ENCODE results near the gene ALAS2. TPM values are rescaled to one million over a fixed set of nuclear protein-coding genes. Genes with fewer than 3 reads are reported as not detected.

ALAS2 gene, protein sequence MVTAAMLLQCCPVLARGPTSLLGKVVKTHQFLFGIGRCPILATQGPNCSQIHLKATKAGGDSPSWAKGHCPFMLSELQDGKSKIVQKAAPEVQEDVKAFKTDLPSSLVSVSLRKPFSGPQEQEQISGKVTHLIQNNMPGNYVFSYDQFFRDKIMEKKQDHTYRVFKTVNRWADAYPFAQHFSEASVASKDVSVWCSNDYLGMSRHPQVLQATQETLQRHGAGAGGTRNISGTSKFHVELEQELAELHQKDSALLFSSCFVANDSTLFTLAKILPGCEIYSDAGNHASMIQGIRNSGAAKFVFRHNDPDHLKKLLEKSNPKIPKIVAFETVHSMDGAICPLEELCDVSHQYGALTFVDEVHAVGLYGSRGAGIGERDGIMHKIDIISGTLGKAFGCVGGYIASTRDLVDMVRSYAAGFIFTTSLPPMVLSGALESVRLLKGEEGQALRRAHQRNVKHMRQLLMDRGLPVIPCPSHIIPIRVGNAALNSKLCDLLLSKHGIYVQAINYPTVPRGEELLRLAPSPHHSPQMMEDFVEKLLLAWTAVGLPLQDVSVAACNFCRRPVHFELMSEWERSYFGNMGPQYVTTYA
- not detected in 2 replicates for total RNA-seq

DNA sequence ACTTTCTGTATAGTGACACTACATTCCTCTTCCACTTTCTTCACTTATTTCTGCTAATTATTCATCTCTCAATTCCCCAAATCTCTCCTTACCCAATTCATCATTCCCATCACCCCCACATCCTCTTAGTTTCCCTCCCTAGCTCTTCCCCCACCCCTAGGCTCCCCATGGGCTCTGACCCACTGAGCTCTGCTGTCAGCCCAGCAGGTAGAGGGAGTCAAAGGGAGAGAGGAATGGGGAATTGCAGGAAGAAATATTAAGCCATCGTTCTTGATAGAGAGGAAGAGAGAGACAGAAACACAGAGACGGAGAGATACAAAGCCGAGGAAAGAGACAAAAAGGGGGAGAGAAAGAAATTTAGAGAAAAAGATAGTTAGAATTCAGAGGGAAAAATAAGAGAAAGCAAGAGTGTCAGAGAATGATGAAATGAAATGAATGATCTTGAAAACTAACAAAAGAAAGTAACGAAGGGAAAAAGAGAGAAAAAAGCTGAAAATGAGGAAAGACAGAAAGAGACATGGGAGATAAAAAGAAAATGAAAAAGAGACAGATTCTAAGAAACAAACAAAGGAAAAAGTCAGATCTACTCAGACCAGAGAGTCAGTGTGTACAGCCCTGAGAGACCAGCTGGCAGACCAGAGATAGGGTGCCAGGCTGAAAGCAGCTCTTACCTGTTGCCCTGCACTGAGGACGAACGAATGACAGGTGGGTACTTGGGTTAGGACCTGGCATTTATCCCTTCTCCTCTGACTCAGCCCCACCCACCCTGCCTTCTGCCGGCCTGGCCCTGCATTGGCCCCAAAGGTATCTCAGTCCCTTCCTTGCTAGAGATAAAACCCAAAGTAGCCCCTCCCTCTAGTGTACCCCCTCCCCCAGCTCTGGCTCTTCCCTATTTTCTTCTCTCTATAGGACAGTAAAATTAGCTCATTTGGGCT is at the start of gene ALAS2:
Gene ALAS2 (minus strand): TSS at position 707 of the 935 bp plus-strand sequence. CDS start 4,977 bp downstream, outside the sequence.

DNA sequence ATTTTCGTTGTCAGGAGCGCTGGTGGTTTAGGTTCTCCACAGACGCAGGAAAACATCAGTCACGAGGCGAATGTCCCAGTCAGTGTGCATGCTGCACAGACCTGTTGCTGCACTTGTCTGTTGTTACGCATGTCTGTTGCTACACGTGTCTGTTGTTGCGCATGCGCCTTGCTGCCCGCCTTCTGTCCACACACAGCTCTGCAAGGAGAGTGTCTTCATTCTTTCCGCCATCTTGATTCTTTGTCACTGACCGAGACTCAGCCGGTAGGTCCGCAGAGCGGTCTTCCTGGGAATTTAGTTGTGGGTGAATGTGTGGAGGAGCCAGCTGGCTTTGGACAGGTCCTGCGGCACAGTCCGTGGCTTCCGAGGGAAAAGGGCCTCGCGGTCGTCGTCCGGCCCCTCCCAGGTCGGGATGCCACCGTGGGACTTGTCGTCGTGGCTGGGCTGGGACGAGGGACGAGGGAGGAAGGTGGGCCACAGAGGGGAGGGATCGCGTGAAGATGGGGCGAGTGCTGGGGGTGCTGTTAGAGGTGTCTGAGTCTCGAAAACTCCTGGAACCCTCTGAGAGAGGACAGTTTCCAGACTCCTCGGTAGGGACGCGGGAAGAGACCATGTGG is 44.2 kb upstream of the ALAS2 start, which contains the start of gene PAGE2B:
Gene PAGE2B (plus strand): TSS at position 180 of the 617 bp plus-strand sequence. CDS start 1,012 bp downstream, outside the sequence.

DNA sequence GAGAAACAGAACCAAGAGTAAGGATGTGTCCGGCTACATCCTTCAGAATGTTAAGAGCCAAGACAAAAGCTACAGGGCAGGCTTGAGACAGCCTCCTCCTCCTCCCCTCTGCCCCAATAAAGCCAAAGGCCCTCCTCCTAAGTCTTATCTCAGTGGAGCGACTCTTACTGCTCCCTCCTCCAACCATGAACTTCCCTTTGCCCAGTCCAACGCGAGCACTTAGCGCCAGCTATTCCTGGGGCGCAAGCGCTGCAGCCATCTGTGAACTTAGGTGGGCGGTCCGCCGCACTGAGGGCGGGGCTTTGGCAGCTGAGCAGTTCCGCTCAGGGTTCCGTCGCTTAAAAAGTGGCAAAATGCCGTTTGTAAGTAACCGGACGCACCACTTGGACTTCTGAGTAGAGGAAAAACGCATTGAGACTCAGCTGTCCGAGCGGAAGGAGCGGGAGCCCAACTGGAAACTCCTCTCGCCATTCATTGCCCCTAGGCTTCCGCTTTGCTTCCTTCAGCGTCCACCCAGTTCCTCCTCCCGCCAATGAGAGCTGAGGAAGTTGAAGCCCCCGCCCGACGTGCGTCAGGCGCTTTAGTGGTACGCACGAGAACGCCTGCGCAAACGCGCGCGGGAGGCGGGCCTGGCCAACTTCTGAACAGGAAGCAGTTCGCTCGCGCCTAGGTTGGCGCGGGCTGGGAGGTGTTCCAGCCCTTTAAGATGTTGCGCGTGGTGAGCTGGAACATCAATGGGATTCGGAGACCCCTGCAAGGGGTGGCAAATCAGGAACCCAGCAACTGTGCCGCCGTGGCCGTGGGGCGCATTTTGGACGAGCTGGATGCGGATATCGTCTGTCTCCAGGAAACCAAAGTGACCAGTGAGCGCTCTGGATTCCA is 30.8 kb downstream of the ALAS2 start, which contains the start of gene APEX2:
Gene APEX2 (plus strand): TSS at position 647 of the 882 bp plus-strand sequence. CDS start 60 bp downstream, at position 707.

DNA sequence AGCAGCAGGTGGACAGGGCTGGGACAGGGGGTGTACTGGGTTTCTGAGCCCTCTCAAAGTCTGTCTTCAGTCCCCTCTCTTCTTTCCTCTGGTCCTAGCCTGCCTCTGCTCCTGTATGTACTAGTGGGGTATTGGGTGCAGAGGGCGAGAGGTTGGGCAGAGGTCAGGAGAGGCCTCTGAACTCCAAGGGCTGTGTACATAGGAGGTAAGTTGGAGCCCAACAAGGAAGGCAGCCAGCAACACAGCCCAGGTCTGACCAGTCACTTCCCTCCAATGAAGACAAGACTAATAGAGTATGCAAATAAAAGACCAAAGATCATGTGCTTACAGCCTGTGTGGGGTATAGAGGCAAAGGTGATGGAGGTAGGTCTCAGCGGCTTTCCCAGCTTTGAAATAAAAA is 36.7 kb downstream of the ALAS2 start, which contains the start of gene PFKFB1:
Gene PFKFB1 (minus strand): TSS at position 90 of the 400 bp plus-strand sequence. CDS start 181 bp downstream, outside the sequence.

Other genes with a start within 250 kb of the ALAS2 start
- gene ITIH6, start 232.7 kb downstream of the ALAS2 start, total RNA-seq = not detected in 2 replicates
- 289 and 365 TPM in 2 replicates for gene MAGED2, start 223.2 kb downstream of the ALAS2 start, total RNA-seq
- 2.9 and 4.5 TPM in 2 replicates for gene TRO, start 110.2 kb downstream of the ALAS2 start, total RNA-seq
- under 0.01 and 0.10 TPM in 2 replicates for gene PFKFB1, start 36.8 kb downstream of the ALAS2 start, total RNA-seq
- gene APEX2, start 30.6 kb downstream of the ALAS2 start, total RNA-seq = 14.3 and 18.3 TPM in 2 replicates
- gene PAGE2B, start 44.1 kb upstream of the ALAS2 start, total RNA-seq = not detected in 2 replicates
- gene PAGE2, start 58.0 kb upstream of the ALAS2 start, total RNA-seq = not detected in 2 replicates
- not detected in 2 replicates for gene PAGE5, start 189.4 kb upstream of the ALAS2 start, total RNA-seq
- not detected in 2 replicates for gene PAGE3, start 233.9 kb upstream of the ALAS2 start, total RNA-seq